Stimulated activated CD4-positive, alpha-beta T cell treated with anti-CD3 and anti-CD28 coated beads, Interleukin-4, amount 100 ng/mL, for 48 hours (primary cell): ENCODE measurements around the gene IBTK.
"Not testable (repeated sequence)": the region's sequence is repeated elsewhere in the genome, so short reads cannot be mapped to it uniquely, and the experiment has no call there.

Experiments used
- DNase-seq, 2 donors: peaks; one replicate each; pipeline ENCODE4 v3.0.0-alpha.2; 2020; ENCODE audit warnings: low read depth in 2 of 2

The IBTK gene

DNA sequence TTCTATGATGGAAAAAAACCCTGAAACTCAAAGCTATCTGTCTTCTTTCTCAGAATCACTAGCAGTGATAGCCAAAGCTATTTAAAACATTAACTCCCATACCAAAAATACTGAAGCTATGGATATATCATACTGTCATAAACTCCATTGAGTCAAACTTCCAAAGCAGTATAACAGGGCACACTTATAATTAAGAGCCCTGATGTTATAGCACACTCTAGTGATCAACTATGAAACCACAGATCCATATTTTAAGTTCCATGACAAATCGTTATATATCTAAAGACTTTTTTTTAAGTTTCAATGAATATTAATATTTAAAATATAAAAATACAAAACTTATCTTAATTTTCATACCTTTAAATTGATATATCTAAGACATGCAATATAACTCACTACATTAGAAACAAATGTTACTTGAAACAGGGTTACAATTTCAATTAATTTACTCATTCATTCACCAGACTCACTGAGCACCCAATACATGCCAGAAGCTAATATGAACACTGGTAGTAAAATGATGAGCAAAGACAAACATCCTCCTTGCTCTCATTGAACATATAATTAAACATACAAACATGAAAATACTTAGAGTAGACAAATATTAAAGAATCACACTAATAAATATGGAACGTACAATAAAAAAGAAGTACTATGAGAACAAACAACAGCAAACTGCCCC lies 69.3 kb downstream of the IBTK start:
- DNase-seq = no peak

DNA sequence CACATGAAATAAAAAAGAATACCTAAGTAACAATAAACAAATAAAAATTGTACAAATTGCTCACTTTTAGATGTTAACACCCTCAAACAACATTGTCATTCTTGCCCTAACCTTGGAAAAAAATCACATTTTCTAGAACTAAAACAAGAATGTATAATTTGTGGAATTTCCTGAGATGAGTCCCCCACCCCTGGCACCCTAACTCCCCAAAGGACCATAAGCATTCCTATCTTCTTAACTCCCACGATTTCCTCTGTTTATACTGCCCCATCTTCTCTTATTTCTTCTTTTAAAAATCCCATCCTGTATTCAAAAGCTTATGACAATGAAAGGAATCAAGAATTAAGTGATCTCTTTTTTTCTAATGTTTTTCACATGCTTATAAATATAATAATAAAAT lies 70.9 kb downstream of the IBTK start:
- no peak for DNase-seq

DNA sequence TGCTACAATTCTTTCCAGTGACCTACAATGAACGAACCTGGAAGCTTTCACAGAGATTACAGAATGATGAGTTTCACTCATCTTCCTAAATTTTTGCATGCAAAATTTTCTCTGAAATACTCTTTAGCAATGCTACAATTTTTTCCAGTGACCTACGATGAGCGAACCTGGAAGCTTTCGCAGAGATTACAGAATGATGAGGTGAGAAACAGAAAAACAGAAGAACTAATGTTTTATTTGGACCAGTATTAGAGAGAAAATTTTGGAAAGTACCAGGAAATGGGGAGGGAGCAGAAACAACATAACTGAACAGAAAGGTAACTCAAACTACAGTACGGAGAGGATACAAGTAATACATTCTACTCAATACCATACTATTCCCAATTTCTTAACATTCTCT lies 75.0 kb downstream of the IBTK start:
- no peak for DNase-seq

DNA sequence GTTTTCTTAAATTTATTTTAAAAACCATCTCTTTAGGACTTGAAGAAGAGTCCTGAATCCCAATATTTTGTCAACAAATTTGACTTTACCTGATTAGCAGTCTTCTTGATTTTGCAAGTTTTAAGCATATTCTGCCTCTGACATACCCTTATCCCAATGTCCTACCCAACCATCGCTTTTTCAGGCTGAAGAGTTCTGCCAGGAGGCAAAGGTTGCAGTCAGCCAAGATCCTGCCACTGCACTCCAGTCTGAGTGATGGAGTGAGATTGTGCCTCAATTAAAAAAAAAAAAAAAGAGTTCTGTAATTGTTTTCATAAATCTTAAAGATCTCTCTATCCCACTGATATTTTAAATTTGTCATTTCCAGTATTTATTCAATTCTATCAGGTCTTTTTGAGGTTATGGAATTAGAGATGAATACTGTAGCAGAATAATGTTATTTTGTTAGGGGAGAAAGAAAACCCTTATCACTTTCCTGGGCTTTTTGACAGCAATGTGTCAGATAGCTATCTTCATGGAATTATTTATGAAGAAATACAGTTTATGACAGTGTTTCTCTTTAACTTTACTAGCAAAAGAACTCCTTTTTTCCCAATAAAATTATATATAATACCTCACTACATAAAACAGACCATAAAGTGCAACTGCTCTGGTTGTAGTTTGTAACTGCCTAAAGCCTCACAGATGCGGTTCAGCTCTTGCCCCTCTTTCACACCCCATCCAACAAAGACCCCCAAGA lies 78.2 kb downstream of the IBTK start:
- no peak for DNase-seq

DNA sequence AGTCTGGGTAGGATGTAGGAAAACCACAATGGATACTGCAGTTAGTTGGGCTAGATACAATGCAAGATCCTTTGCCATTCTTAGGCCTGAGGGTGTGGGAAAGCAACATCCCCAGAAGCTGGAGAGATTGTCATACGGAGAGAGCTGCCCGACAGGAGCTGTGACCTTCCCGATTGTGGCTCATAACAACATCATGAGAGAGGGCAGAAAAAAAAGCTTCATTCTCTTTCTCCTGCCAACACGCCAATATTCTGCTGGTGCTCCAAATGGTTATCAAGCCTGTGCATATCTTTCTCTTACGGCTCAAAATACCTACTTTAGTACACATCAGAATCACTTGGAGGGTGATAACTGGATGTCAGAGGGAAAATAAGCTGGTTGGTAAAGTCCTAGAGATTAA lies 81.1 kb downstream of the IBTK start:
- no peak for DNase-seq

DNA sequence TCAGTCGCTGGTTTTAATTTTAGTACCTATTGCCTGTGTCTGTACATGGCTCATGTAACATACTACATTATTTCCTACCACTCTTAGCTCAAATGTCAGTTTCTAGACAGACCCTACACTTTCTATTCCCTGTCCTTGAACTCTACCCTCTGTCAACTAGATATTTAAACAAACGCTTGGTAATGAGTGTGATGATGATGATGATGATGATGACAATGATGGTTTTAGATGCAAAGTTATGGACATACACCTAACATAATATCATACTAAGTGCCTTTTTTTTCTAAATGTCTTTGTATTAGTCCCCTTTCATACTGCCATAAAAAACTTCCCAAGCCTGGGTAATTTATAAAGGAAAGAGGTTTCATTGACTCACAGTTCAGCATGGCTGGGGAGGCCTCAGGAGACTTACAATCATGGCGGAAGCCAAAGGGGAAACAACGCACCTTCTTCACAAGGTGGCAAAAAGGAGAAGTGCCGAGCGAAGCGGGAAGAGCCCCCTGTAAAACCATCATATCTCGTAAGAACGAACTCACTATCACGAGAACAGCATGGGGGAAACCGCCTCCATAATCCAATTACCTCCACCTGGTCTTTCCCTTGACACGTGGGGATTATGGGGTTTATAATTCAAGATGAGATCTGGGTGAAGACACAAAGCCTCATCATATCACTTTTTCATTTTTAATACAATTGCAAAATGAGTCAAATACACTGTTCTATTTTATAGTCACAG lies 87.1 kb downstream of the IBTK start:
- DNase-seq = no peak

DNA sequence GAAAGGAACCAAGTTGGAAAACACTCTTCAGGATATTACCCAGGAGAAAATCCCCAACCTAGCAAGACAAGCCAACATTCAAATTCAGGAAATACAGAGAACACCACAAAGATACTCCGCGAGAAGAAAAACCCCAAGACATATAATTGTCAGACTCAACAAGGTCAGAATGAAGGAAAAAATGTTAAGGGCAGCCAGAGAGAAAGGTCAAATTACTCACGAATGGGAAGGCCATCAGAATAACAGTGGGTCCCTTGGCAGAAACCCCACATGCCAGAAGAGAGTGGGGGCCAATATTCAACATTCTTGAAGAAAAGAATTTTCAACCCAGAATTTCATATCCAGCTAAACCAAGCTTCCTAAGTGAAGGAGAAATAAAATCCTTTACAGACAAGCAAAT lies 94.8 kb downstream of the IBTK start:
- not testable (repeated sequence) for DNase-seq

DNA sequence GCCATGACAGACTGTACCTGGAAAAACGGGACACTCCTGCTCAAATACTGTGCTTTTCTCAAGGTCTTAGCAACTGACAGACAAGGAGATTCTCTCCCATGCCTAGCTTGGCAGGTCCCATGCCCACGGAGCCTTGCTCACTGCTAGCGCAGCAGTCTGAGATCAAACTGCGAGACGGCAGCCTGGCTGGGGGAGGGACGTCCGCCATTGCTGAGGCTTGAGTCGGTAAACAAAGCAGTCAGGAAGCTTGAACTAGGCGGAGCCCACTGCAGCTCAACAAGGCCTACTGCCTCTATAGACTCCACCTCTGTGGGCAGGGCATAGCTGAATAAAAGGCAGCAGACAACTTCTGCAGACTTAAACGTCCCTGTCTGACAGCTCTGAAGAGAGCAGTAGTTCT lies 96.4 kb downstream of the IBTK start:
- not testable (repeated sequence) for DNase-seq

DNA sequence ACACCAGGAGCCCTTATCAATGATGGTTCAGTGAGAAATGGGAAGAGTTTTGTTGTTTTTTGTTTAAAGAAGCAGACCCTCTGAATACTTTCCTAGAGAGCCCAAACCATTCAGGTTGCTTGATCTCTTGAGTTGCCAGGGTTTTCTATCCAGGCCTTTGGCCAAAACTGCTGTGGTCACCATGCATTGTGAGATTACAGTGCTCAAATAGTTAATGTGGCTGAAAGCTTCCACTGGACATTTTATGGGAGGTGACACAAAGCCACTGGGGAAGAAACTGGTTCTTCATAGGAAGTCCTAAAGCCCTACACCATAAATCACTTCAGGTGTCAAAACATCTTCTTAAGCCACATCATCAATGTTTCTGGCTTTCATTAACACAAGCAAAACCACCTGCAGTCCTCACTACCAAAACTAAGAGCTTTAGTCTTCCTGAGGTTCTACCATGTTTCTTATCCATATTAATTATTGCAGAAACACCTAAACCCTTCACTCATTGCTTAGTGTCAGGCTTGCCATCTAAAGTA lies 101.6 kb downstream of the IBTK start:
- no peak for DNase-seq

DNA sequence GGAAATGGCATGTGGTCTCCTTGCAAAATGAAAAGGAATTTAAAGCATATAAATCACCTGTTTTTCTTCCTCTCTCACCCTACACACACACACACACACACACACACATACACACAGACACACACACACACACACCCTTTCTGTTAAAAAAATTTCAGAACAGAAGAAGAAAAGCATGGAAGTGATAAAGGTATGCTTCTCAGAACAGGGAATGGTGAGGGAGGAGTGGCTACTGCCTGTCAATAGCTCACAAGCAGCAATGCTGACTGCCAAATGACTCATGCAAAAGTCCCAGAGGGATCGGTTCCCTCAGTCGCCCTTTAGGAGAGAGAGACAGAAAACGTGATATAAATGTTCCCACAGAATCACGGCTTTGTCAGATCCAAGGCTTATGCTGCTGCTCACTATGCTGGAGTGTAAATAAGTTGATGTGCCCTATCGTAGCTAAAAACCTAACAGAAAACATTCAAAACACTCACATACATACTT lies 102.6 kb downstream of the IBTK start:
- DNase-seq = no peak

DNA sequence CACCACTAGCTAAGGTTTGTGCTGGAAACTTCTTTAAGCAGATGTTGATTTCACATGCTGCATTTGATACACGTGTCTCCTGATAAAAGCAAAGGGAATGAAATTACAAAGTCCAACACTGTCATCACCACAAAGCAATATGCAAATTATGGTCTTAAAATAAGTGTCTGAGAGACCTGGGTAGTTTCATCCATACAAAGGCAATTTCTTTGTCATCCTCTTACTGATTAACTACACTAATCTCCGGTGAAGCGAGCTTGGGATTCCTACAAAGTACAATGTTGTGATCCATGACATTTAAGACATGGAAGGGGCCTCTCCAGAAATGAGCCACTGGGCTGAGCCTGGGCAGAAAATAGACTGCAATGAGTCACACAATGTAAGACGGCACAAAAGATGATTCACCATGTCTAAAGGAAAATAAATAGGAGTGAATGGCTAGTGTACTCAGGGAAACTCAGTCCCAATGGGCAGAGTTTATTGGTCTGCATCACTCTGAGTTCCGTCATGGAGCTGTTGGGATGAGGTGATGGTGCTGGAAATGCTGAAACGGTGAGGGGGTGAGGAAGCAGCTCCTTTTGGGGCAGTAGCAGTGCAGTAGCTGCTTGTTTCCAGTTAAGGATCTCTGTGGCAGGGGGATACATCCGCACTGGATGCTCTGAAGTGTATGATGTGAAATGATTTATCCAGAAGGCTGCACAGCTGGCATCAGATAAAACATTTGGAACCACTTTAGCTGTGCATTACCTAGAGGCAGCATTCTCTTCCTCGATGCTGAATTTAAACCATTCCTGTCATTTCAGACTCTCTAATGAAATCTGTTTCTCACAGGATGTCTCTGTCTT lies 103.3 kb downstream of the IBTK start:
- DNase-seq = no peak

DNA sequence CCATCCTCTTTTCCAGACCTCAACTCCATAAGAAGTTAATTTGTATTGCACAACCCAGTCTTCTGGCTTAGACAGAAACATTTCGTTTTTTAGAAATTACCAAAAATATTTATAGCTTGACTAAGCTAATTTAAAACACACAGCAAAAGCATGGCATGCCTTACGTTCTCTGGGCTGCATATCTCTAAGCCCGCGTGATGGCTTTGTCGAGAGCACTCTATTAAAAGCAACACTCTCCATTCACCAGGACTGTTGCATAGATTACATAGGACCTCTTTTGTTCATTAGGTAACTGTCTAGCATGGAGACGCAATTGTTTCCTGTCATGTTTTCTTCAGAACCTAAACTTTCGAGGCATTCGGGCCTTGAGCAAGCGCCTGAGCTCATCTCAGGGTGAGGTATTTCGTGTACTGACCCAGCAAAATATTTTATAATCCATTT lies 104.5 kb downstream of the IBTK start:
- DNase-seq = no peak

DNA sequence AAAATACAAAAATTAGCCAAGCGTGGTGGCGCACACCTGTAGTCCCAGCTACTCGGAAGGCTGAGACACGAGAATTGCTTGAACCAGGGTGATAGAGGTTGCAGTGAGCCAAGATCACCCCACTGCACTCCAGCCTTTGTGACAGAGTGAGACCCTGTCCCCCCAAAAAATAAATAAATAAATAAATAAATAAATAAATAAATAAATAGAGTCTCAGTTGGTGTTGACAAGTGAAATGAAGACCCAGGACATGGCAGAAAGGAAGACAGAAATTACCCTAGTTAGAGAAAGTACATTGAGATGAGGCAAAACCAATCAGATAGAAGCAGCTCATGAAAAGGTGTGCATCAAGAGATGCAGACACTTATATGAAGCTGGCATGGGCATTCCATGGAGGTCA lies 105.0 kb downstream of the IBTK start:
- DNase-seq = no peak

DNA sequence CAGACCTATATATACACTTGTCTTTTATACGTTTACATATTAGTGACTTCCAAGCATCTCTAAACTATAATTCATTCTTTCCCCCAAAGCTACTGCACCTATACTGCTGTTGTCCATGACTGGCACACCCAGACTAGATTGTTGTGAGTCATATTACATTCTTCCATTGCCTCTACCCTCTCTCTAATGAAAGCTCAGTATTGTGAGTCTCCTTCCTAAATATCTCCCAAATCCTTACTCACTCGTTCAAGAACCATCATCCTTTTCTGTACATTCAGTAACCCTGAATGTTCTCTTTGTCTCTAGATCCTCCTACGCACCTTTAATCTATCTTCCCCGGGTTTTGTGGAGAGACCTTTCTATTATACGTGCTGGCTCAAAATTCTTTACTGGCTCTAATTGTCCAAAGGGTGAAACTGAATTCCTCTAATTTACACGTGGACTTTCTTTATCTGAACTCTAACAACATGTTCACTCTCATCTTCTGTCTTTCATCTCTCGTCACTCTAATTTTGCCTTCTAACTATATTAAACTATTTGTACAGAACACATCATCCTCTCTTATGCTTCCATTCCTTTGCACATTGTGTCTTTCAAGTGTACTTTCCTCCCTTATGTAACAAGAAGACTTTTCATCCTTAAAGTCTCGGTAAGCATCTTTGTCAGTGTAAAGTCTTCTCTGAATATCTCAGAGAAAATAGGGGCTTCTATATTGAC lies 109.3 kb downstream of the IBTK start:
- DNase-seq = no peak

DNA sequence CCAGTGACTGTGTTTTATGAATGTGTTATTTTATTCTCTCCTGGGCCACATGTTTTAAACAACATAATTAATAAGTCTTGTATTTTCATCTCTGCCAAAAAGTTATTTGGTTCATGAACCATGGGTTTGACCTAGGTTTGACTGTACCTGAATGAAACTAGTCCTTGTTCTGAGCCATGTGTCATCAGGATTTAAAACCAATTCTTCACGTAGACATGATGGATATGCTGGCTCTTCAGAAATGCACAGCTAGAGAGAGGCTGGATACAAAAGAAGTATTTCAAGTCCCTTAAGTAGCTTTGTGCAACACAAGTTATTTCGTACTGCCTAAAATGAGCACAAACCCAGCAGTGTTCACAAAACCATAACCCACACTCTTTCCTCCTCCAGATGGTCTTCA lies 116.1 kb downstream of the IBTK start:
- no peak for DNase-seq

DNA sequence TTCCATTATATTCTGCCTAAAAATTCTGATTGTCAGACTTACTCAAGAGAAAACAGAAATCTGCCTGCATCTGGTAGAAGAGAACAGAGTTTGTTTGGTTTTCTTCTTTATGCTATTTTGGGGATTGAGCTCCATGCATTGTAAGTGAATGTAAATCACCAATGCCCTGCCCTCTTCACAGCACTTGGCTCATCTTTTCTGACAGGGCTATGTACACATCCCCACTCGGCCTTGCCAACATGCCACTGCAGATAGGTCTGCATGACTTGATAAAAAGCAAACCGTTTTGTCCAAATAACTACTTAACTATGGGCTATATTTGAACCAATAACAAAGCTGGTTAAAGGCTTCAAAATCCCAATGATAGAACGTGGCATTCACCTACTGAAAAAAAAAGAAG lies 117.7 kb downstream of the IBTK start:
- DNase-seq = no peak

DNA sequence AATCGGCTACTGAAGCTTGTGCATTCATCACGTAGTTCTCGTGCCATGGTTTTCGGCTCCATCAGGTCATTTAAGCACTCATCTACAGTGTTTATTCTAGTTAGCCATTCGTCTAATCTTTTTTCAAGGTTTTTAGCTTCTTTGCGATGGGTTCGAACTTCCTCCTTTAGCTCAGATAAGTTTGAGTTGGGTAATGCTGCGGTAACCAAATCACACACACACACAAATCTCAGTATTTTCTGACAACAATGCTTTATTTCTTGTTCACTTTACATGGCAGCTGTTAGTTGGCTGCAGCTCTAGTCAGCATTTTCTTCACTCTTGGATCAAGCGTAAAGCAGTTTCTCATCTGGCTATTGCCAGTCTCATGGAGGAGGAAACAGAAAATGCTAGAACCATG lies 118.6 kb downstream of the IBTK start:
- not testable (repeated sequence) for DNase-seq

DNA sequence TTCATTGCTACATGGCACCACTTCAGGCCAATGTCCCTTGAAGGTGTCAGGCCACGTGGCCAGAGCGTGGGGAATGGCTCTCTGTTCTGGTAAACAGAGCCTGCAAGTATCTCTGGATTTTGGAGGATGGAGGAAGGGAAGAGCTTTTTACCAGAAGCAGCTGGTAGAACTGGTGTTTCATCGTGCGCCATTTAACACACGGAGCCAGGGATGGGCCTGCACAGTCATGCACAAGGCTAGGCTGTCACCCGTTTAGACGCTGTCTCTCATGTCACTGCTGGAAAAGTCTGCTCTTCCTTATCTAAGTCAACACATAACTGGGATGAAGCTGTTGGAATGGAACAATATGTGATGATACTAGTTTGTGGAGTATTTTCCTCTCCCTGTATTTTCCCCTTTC lies 123.9 kb downstream of the IBTK start:
- no peak for DNase-seq
